Measurements from ENCODE around the gene CA14. TPM values are rescaled to one million over a fixed set of nuclear protein-coding genes. Genes with fewer than 3 reads are reported as not detected.
"Not testable (repeated sequence)": the region's sequence is repeated elsewhere in the genome, so short reads cannot be mapped to it uniquely, and the experiment has no call there.

Gene CA14
- polyA plus RNA-seq, 1 donor = 9.6 TPM

DNA sequence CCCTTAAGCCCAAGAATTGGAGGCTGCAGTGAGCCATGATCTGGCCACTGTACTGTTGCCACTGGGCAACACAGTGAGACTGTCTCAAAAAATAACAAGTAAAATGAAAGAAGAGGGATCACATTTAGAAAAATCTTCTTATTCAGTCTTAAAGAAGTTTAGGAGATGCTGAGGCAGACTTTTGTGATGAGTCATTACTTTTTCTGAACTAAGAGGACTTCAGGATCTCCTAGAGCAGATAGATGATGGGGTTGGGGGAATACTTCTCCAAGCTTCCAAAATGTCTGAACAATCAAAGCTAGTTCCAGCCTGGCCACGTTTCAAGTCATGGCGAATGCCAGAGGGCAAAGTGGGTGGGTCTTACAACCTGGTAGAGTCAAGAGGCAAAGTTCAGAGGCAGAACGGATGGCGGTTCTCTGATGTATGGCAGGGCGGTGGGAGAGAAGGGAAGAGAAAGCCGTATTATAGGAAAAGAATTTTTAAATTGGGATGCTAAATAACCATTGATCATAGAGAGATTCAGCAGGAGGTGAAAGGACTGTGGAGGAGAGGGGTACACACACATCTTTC lies 22.6 kb downstream of the CA14 start:
- DNase-seq = no peak

DNA sequence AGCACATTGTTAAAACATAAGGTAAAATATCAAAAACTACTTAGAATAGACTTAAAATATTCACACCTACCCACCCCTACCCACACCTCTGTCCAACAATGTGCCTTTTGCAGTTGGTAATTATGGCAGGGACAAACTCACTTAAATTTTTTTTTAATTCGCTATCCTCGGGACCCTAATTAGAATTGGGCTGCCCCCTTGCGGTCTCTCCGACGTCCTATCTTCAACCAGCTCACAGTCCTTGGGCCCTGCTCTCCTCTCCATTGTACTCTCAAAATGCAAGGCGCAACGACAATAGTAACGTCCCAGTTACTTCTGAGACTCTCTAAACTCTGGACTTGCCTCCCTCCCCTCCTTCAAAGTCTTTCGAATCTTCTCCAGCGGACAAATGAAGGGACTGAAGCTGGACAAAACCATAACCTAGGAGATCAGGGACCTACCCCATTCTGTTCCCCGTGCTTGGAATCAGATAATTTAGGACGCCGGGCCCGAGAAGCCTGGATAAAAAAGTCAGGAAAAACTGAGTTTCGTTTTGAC lies 23.7 kb downstream of the CA14 start:
- no peak for DNase-seq

DNA sequence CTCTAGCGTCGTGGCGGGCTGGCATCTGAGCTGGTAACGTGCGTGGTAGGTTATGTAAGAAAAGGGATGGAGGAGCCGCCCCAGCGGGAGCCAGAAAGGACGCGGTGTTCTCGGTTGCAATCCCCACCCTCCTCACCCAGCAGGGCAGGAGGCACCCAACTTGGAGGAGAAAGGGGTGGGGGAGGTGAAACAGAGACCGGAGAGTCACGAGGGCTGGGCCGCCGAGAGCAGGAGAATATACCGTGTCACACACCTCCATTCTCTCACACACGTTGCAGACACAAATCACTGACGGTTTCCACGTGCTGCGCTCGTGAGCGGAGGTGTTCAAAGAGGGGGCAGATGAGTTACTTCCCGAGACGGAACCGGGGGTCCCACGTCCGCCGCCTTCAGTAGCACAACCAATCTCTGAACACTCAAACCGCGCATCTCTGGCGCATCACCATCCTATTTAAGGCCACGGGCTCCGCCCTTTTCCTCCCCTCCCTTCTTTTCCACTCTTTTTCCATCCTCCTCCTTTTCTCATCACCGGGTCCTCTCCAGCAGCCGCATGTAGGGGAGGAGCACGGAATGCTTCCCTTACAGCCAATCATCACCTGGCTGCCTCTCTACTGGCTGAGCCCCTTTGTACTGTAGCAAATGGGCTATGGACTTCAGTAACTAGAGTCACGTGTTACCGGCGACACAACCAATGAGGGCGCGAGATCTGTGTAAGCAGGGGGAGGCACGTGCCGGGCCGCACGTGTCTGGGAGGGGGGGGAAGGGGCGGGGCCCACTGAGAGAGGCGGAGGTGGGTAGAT lies 24.4 kb downstream of the CA14 start, which contains the start of gene CIART:
TSS of gene CIART (plus strand) at position 797 of the 800 bp plus-strand sequence. CDS start 714 bp downstream, outside the sequence.
- DNase-seq = peak; percentile 95

DNA sequence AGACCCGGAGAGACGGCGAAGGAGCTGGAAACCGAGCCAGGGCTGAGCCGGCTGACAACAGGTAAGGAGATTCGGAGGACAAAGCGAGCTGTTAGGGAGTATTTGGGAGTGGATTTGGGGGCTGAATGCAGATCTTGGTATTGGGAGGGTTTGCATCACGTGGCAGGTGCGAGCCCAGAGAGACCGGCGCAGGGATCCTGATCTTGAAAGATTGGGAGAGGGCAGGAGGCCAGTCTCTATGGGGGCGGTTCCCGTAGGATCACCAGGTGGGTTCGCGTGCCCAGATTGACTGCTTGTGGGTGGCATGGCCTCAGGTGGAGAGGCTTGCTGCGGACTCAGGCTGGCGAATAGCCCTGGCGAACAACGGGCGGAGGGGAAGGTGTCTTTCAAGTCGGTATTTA lies 25.0 kb downstream of the CA14 start:
- DNase-seq = no peak

DNA sequence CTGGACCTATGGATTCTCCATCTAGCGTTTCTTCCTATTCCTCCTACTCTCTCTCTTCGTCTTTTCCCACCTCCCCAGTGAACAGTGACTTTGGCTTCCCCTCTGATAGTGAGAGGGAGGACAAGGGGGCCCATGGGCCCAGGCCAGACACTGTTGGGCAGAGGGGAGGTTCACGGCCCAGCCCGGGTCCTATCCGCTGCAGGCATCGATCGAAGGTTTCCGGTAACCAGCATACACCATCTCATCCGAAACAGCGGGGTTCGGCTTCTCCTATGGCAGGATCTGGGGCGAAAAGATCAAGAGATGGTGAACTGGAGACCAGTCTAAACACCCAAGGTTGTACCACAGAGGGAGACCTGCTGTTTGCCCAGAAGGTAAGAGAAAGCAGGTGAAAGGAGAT lies 25.7 kb downstream of the CA14 start:
- DNase-seq = no peak

DNA sequence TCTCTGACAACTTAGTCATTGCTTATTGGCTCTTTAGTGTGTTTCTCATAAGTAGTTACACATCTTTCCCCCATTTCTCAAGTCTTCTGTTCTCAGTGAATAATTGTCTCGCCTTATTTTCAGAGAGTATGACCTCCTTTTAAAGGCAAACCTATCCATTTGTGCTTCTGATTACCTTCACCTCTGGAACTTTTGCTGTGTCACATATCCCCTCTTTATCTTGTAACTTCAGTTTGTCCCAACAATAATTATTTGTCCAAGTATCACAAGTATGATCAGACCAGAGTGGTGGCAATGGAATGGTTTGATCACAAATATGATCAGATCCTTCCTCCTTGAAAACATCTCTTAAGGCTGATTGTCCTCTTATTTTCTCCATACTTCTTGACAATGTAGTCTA lies 30.8 kb downstream of the CA14 start:
- DNase-seq = no peak

DNA sequence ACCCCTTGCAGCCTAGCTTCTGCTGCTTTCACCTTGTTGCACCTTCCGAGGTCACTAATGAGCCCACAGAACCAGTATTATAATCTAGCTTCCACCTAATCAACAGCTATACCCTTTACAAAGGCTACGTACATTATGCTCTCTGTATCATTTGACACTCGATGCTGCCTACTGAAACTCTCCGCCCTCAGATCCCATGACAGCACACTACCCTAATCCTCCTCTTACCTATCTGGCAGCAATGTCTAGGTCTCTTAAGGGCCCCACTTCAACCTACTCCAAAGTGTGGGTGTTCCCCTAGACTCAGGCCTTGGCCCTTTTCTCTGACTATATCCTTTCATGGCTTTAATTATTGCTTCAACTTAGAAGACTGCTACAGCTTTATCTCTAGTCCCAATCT lies 31.2 kb downstream of the CA14 start:
- no peak for DNase-seq

DNA sequence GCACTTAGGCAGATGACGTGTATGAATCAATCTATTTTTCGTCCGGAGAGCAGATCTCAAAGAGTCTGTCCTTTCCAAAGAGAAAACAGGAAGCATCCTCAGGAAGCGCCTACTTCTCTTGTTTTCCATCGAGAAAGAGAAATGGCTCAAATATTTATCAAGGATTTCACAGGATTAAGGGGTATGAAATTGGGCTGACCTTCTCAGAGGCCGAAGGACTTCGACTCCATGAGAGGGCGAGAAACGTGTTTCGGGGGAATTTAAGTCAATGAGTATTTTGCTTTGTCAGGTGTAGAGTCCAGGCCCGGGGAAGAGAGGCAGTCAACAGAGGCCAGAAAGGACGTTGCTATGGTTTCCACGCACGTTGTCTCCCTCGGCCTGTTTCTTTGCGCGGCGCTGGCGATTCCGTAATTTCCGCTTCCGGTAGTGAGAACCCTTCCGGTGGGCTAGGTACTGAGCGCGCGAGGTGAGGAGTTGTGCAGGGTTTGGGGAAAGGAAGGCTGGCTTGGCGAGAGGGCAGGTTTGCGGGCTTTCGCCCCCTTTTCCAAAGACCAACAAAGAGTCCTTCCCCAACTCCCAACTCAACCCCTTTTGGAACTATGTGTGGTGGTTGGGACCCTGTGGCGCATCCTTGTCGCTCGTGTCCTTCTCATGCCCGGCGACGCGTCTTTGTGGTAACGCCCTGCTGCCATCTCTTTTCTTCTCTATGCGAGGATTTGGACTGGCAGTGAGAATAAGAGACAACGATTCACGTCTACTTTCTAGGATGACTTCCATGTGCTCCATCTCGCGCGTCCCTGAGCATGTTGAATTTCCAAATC lies 36.1 kb downstream of the CA14 start, which contains the start of gene MRPS21:
TSS of gene MRPS21 (plus strand) at position 429 of the 821 bp plus-strand sequence. CDS start 506 bp downstream, outside the sequence.
- peak; percentile 96 for DNase-seq

DNA sequence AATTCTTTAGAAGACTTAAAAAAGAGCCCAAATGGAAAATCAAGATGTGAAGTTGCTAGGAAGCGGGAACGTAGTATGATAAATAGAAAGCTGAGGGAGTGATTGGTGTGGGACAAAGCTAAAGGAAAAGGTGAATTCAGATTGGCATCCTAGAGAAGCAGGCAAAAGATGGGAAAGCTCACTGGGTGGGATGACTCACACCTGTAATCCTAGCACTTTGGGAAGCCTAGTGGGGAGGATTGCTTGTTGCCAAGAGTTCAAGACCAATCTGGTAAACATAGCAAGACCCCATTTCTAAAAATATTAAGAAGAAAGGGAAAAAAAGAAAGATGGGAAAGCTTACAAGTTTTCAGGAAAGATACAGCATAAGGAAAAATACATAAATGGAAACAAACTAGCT lies 37.9 kb downstream of the CA14 start:
- DNase-seq = no peak

DNA sequence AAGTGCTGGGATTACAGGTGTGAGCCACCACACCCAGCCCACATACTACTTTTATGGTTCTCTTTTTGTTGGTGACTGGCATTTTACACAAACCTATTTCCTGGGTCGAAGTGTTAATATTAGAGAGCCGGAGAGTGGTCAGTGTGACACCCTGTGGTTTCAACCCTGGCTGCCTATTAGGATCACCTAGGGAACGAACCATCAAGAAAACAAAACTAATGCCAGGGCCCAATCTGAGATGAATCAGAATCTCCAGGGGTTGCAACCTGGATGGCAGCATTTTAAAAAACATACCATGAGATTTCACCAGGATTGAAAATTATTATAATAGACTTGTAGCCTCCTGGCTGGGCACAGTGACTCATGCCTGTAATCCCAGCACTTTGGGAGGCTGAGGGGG lies 42.1 kb downstream of the CA14 start:
- no peak for DNase-seq

DNA sequence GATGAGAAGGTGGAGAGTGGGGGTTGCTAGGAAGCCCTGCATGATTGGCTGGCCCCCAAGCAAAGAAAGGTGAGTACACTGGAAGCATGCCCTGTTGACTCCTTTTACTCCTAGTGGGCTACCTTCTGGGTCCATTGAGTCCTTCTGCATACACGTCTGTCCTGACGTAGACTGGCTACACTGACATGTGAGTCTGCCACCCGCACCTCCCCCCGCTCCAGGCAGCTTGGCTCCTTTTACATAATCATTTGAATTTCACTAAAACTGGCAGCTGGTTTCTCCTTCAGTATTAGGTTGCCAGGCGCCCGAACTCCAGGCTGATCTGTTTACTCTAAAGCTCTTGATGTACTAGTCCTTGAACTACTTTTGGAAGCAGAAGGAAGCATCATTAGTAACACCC lies 44.8 kb downstream of the CA14 start:
- DNase-seq = no peak

DNA sequence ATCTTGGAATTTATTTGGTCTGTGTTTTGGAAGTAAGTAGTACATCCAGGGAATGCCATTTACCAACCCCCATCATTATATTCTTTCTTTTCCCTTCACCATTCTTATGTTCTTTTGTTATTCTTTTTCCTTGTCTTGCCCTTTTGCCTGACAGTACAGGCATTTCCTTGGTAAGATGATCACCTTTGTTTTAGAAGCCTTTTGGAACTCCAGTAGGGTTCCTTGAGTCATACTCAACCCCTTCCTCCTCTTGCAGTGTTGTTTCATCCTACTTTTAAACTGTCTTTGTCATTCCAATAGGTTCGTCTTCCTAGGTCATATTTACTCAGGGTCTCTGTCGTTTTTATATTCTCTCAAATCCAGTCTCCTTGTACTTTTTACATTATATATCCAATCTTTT lies 45.3 kb downstream of the CA14 start:
- no peak for DNase-seq

DNA sequence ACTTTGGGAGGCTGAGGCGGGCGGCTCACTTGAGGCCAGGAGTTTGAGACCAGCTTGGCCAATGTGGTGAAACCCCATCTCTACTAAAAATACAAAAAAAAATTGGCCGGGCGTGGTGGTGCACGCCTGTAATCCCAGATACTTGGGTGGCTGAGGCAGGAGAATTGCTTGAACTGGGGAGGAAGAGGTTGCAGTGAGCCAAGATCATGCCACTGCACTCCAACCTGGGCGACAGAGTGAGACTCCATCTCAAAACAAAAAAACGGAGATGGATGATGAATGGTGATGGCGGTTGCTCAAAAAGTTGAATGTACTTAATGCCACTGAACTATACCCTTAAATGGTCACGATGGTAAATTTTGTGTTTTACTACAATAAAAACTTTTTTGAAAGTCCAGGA lies 51.0 kb downstream of the CA14 start:
- DNase-seq = not testable (repeated sequence)

DNA sequence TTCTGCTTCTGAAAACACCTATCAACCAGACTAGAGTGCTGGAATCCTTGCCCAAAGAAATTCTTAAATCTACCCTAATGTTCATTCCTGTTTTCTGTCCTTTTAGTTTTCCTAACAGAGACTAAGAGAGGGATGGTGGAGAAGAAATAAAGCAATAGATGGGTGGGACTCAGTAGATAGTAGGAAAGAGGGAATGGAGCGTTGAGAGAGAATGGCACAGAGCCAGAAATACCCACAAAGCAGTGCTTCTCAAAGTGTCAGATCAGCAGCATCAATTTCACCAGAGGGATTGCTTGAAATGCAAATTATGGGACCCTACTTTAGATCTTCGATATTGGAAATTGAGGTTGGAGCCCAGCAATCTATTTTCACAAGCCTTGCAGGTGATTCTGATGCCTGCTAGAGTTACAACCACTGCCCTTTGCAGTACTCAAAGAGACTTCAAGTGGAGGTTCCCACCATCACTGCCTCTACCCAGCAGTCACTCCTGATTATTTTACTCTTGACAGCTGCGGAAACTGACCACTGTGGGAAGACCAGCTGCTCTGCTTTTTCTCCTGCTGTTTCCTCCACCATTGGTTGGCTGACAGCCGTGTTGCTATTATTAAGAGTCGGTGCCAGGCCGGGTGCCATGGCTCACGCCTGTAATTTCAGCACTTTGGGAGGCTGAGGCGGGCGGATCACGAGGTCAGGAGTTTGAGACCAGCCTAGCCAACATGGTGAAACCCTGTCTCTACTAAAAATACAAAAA lies 52.4 kb downstream of the CA14 start:
- no peak for DNase-seq

DNA sequence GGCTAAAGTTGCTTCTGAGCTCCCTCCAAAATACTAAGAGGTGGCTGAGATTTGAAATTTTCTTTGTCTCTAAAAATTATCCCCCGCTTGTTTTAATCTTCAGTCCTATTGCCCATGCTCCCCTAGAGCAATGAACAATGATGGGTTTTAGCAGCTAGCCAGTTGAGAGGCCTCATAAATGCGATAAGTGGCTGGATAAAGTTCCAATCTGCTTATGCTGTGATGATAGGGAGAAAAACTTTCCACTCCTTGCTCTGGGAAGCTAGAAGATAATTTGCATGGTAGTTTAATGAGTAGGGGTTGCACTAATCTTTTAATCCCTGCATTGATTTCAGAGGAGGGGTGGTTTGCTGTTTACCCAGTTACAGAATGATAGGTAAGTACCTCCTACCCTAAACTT lies 54.2 kb downstream of the CA14 start:
- no peak for DNase-seq

Other genes with a start within 250 kb of the CA14 start
- gene OTUD7B, start 247.0 kb upstream of the CA14 start, polyA plus RNA-seq (ENCODE audit: insufficient read length) = 22.1 TPM
- 81.8 TPM for gene VPS45, start 190.0 kb upstream of the CA14 start, polyA plus RNA-seq (ENCODE audit: insufficient read length)
- gene PLEKHO1, start 107.9 kb upstream of the CA14 start, polyA plus RNA-seq (ENCODE audit: insufficient read length) = 44.7 TPM
- gene ANP32E, start 21.7 kb upstream of the CA14 start, polyA plus RNA-seq (ENCODE audit: insufficient read length) = 157 TPM
- 184 TPM for gene APH1A, start 11.2 kb downstream of the CA14 start, polyA plus RNA-seq (ENCODE audit: insufficient read length)
- gene C1orf54, start 15.0 kb downstream of the CA14 start, polyA plus RNA-seq (ENCODE audit: insufficient read length) = 45.3 TPM
- 9.3 TPM for gene CIART, start 24.8 kb downstream of the CA14 start, polyA plus RNA-seq (ENCODE audit: insufficient read length)
- gene MRPS21, start 36.1 kb downstream of the CA14 start, polyA plus RNA-seq (ENCODE audit: insufficient read length) = 65.9 TPM
- 129 TPM for gene PRPF3, start 63.8 kb downstream of the CA14 start, polyA plus RNA-seq (ENCODE audit: insufficient read length)
- gene RPRD2, start 106.4 kb downstream of the CA14 start, polyA plus RNA-seq (ENCODE audit: insufficient read length) = 58.3 TPM
- 28.8 TPM for gene TARS2, start 229.6 kb downstream of the CA14 start, polyA plus RNA-seq (ENCODE audit: insufficient read length)

Data from left kidney (tissue), 2 donors.